Measurements from ENCODE around the gene FCRLB.

GRCh38 chr1:161720422-161720821, 922 bp upstream of the FCRLB start:
- no peak for TF ChIP-seq POLR2A (IDR thresholded peaks at IDR 0.05)
- no peak for TF ChIP-seq CTCF (IDR thresholded peaks at IDR 0.05)
